B cell (primary cell): ENCODE results near the gene FAM114A1.

Experiments
- CTCF ChIP-seq: fragments of 200-600 bp; IDR thresholded peaks from one replicate; pipeline ENCODE4 v1.8.0; 2022; ENCODE audit warnings: antibody characterized with exemption, mild to moderate bottlenecking
- EZH2 ChIP-seq: IDR thresholded peaks from 2 replicates; pipeline ENCODE4 v1.6.1; 2012; ENCODE audit warnings: borderline replicate concordance, low read depth, mild to moderate bottlenecking, moderate library complexity, low read length; ENCODE audit not compliant: insufficient read depth, poor library complexity, severe bottlenecking

- no peak for TF ChIP-seq CTCF
- no peak for TF ChIP-seq EZH2
Observed at GRCh38 chr4:38964942-38965775, 97.6 kb downstream of the FAM114A1 start.
